Thoracic aorta (tissue), 2 donors: Measurements from ENCODE around the gene MISP. TPM values are rescaled to one million over a fixed set of nuclear protein-coding genes. Genes with fewer than 3 reads are reported as not detected.

ENCODE experiments used
- ATAC-seq: fragments of 150-250 bp; one replicate; pipeline ENCODE4 v1.8.0; 2017; ENCODE audit warnings: low read depth; ENCODE audit not compliant: insufficient number of reproducible peaks, low FRiP score
- DNase-seq: peaks from one replicate; pipeline ENCODE4 v3.0.0-alpha.2; 2020; ENCODE audit warnings: low spot score
- H3K27ac ChIP-seq, 2 donors: fragments of 200-600 bp; sonication (generic); 1 replicate in 1 of 2; 2 replicates in 1 of 2; pipeline ENCODE4 v1.5.1; 2016; ENCODE audit warnings: mild to moderate bottlenecking in 2 of 2, moderate library complexity in 2 of 2
- H3K27me3 ChIP-seq: fragments of 200-600 bp; sonication (generic); replicated peaks from 2 replicates; pipeline ENCODE4 v1.6.0; 2016; ENCODE audit warnings: mild to moderate bottlenecking; ENCODE audit not compliant: insufficient read depth
- H3K36me3 ChIP-seq: fragments of 200-600 bp; sonication (generic); one replicate; pipeline ENCODE4 v1.5.1; 2016
- H3K4me1 ChIP-seq, 2 donors: fragments of 200-600 bp; sonication (generic); 1 replicate in 1 of 2; 2 replicates in 1 of 2; pipeline versions ENCODE4 v1.5.1 to v1.6.0; 2016; ENCODE audit warnings: low read depth in 2 of 2, mild to moderate bottlenecking in 1 of 2; ENCODE audit not compliant: control insufficient read depth in 1 of 2
- H3K4me3 ChIP-seq: fragments of 200-600 bp; sonication (generic); 2 replicates; pipeline ENCODE4 v1.5.1; 2016; ENCODE audit warnings: mild to moderate bottlenecking
- H3K9me3 ChIP-seq: fragments of 200-600 bp; sonication (generic); 2 replicates; pipeline ENCODE4 v1.5.1; 2016
- total RNA-seq, 2 donors: library from RNA; depleted of rRNA; stranded (reverse); fragments of >200 nt; gene quantifications; one replicate each; pipeline versions ENCODE4 v1.1.0 to v1.2.3, GENCODE V29; 2016
- TF ChIP-seq, protein P1 (sequence below): fragments of 200-600 bp; sonication (generic); IDR thresholded peaks from one replicate; pipeline ENCODE4 v1.5.1; 2019; ENCODE audit warnings: antibody characterized with exemption

MISP gene
- total RNA-seq, 2 donors from 2014 or later: 2.2 TPM; not detected in 1

DNA sequence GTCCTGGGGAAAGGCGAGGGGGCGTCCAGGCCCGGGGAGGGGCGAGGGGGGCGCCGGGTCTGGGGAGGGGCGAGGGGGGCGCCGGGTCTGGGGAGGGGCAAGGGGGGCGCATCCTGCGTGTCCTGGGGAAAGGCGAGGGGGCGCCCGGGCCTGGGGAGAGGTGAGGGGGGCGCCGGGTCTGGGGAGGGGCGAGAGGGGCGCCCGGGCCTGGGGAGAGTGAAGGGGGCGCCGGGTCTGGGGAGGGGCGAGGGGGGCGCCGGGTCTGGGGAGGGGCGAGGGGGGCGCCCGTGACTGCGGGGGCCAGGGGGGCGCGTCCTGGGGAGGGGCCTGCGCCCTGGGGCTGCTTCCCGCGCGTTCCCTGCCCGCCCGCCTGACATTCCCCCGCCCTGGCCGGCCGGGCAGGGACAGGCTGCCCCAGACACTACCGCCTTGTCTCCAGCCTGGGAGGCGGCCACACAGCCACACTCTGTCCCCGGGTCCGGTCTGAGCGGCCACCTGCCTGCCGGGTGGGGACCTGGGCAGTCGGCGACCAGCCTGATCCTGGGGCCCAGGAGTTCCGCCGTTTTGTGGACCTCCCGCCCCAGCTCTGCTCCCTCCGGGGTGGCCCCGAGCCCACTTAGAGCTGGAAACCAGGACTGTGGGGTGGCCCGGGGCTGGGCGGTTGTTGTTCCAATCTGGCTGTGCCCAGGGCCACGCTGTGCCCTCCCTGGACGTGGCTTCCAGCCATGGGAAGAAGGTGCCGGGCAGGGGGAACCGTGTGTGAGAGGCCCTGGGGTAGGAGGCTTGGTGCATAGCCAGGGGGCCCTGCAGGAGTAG is 30.4 kb upstream of the MISP start:
- ATAC-seq: no peak
- no peak overlapping the region for H3K27ac ChIP-seq
- H3K4me1 ChIP-seq: no peaks in the 10 kb centered on the region
- no peaks in the 10 kb centered on the region for H3K9me3 ChIP-seq
- H3K27me3 ChIP-seq: no peaks in the 10 kb centered on the region
- no peak for DNase-seq
- TF ChIP-seq, protein P1, sequence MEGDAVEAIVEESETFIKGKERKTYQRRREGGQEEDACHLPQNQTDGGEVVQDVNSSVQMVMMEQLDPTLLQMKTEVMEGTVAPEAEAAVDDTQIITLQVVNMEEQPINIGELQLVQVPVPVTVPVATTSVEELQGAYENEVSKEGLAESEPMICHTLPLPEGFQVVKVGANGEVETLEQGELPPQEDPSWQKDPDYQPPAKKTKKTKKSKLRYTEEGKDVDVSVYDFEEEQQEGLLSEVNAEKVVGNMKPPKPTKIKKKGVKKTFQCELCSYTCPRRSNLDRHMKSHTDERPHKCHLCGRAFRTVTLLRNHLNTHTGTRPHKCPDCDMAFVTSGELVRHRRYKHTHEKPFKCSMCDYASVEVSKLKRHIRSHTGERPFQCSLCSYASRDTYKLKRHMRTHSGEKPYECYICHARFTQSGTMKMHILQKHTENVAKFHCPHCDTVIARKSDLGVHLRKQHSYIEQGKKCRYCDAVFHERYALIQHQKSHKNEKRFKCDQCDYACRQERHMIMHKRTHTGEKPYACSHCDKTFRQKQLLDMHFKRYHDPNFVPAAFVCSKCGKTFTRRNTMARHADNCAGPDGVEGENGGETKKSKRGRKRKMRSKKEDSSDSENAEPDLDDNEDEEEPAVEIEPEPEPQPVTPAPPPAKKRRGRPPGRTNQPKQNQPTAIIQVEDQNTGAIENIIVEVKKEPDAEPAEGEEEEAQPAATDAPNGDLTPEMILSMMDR: no peak
- H3K4me3 ChIP-seq: no peak overlapping the region
- H3K36me3 ChIP-seq: no peaks in the 10 kb centered on the region

GRCh38 chr19:722553-723101 is 28.3 kb upstream of the MISP start:
- Histone ChIP-seq H3K36me3 (no peaks in the 10 kb centered on the region), H3K9me3 (no peaks in the 10 kb centered on the region), H3K27ac (no peak overlapping the region), H3K4me3 (no peak overlapping the region), H3K27me3 (no peaks in the 10 kb centered on the region), H3K4me1 (no peaks in the 10 kb centered on the region)
- TF ChIP-seq, protein P1: no peak
- DNase-seq: no peak
- ATAC-seq: no peak

DNA sequence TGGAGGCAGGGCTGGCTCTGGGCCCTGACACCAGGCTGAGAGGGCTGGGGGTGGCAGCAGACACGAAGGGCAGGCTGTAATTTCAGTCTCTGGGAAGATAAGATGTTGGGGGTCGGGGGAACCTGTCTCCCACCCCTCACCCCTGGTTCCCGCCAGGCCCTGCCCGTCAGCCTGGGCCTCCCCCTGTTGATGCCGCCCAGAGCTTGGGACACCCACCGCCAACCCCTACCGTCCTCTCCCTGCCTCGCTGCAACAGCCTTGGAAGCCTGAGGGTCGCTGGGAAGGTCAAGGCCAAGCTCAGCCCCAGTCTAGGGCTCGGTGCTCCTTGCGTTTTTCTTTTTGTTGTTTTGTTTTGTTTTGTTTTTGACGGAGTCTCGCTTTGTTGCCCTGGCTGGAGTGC is 27.7 kb upstream of the MISP start:
- no peaks in the 10 kb centered on the region for H3K4me1 ChIP-seq
- H3K9me3 ChIP-seq: no peaks in the 10 kb centered on the region
- ATAC-seq (no peak), DNase-seq (no peak)
- no peaks in the 10 kb centered on the region for H3K27me3 ChIP-seq
- H3K4me3 ChIP-seq: no peak overlapping the region
- TF ChIP-seq, protein P1: no peak
- no peaks in the 10 kb centered on the region for H3K36me3 ChIP-seq
- no peak overlapping the region for H3K27ac ChIP-seq

DNA sequence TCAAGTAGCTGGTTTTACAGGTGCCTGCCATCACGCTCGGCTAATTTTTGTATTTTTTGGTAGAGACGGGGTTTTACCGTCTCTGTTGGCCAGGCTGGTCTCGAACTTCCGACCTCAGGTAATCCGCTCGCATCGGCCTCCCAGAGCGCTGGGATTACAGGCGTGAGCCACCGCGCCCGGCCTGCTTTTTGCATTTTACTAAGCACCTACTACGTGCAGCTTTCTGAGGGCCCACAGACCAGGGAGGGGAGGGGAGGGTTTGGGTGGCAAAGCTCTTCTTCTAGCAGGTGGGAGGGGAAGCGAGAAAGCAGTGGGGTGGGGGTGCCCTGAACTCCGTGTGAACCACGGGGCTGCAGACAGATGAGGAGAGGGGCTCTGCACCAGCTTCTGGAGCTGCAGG is 27.2 kb upstream of the MISP start:
- no peaks in the 10 kb centered on the region for H3K36me3 ChIP-seq
- no peak overlapping the region for H3K27ac ChIP-seq
- no peaks in the 10 kb centered on the region for H3K27me3 ChIP-seq
- TF ChIP-seq, protein P1: no peak
- H3K9me3 ChIP-seq: no peaks in the 10 kb centered on the region
- H3K4me3 ChIP-seq: no peak overlapping the region
- DNase-seq: no peak
- H3K4me1 ChIP-seq: no peaks in the 10 kb centered on the region
- no peak for ATAC-seq

GRCh38 chr19:725461-726089 is 25.3 kb upstream of the MISP start:
- no peak for ATAC-seq
- Histone ChIP-seq H3K27ac (no peak overlapping the region), H3K27me3 (no peaks in the 10 kb centered on the region), H3K9me3 (no peaks in the 10 kb centered on the region), H3K4me1 (no peaks in the 10 kb centered on the region), H3K4me3 (no peak overlapping the region), H3K36me3 (no peaks in the 10 kb centered on the region)
- DNase-seq: no peak
- TF ChIP-seq, protein P1: no peak
